HG02981 (cell line): ENCODE measurements around the gene SMIM8.

ENCODE experiments used
- ATAC-seq: cut with Tn5 transposase; IDR thresholded peaks from one replicate; pipeline ENCODE4 v1.9.1; 2021; ENCODE audit warnings: mild to moderate bottlenecking, moderate library complexity; ENCODE audit not compliant: unreplicated experiment

Gene SMIM8

GRCh38 chr6:87382861-87383260 is 60.5 kb downstream of the SMIM8 start:
- no peak for ATAC-seq

DNA sequence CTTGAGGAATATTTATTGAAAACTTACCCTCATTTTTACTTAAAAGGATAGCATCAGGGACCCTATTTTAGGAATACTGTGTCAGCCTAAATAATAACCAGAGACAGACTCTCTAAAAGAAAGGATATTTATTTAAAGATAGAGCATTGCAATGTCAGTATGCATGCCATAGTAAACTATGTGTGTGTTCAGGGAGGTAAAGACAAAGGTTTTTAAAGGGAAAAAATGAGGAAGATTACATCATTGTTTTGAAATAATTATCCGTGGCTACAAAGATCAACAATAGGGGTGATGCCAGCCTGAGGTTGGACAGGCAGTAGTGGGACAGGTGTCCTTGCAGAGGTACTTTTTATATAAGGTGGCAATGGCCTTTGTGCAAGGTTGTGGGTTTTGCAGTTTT is 61.6 kb downstream of the SMIM8 start:
- no peak for ATAC-seq

GRCh38 chr6:87384449-87384848 is 62.1 kb downstream of the SMIM8 start:
- no peak for ATAC-seq

DNA sequence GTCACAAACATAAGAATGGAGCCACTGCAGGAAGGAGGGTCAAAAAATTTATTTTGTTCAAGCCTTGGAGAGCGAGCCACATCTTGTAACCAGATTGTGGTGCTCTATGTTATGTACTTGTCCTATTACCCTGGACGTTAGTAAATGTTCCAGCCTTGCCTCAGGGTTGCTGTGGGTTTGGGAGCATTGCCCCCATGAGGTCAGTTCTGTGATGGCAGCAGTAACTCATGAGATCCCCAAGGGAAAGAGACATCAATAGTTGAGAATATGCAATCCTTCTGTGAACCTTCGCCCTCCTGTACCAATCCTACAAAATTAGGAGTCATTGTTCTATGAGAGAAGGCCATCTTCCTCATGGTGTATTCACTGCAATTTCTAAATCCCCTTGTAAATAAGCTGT is 68.9 kb downstream of the SMIM8 start:
- no peak for ATAC-seq
